HG02852 (cell line): Measurements from ENCODE around the gene NADK.
"Not testable (repeated sequence)": the region's sequence is repeated elsewhere in the genome, so short reads cannot be mapped to it uniquely, and the experiment has no call there.

Source experiments
- ATAC-seq: cut with Tn5 transposase; IDR thresholded peaks from one replicate; pipeline ENCODE4 v1.9.1; 2021; ENCODE audit warnings: mild to moderate bottlenecking, moderate library complexity; ENCODE audit not compliant: unreplicated experiment

NADK gene

GRCh38 chr1:1715109-1715883 is 63.0 kb downstream of the NADK start:
- not testable (repeated sequence) for ATAC-seq

GRCh38 chr1:1707897-1708296 is 70.4 kb downstream of the NADK start:
- not testable (repeated sequence) for ATAC-seq

- not testable (repeated sequence) for ATAC-seq
Measured at GRCh38 chr1:1707241-1707640, 71.0 kb downstream of the NADK start.

- ATAC-seq = not testable (repeated sequence)
Measured at GRCh38 chr1:1705623-1706022, 72.6 kb downstream of the NADK start.

- not testable (repeated sequence) for ATAC-seq
Measured at GRCh38 chr1:1704284-1704957, 73.8 kb downstream of the NADK start.

- no peak for ATAC-seq
Measured at GRCh38 chr1:1703796-1704195, 74.5 kb downstream of the NADK start.

- not testable (repeated sequence) for ATAC-seq
Measured at GRCh38 chr1:1702506-1702905, 75.8 kb downstream of the NADK start.
